Muscle of leg (tissue), 11 donors: Measurements from ENCODE around the gene C3orf22. TPM values are rescaled to one million over a fixed set of nuclear protein-coding genes. Genes with fewer than 3 reads are reported as not detected.
"Not testable (repeated sequence)": the region's sequence is repeated elsewhere in the genome, so short reads cannot be mapped to it uniquely, and the experiment has no call there.

ENCODE experiments used
- DNase-seq: peaks from one replicate; pipeline ENCODE4 v3.0.0; 2013
- H3K27ac ChIP-seq: one replicate; pipeline ENCODE4 v1.5.1; 2013; ENCODE audit warnings: mild to moderate bottlenecking, low read length, control low read depth
- H3K27me3 ChIP-seq: one replicate; pipeline ENCODE4 v1.6.1; 2013; ENCODE audit warnings: low read length; ENCODE audit not compliant: control insufficient read depth, insufficient read depth
- H3K36me3 ChIP-seq: one replicate; pipeline ENCODE4 v1.6.1; 2013; ENCODE audit warnings: low read length; ENCODE audit not compliant: control insufficient read depth, insufficient read depth
- H3K4me1 ChIP-seq: one replicate; pipeline ENCODE4 v1.6.1; 2013; ENCODE audit warnings: low read length; ENCODE audit not compliant: control insufficient read depth, insufficient read depth
- H3K4me3 ChIP-seq: one replicate; pipeline ENCODE4 v1.5.1; 2013; ENCODE audit warnings: low read length, control low read depth
- H3K9me3 ChIP-seq: replicated peaks from 2 replicates; pipeline ENCODE4 v1.6.1; 2013; ENCODE audit warnings: low read depth, low read length; ENCODE audit not compliant: control insufficient read depth
- WGBS: methylation state at CpG from one replicate; pipeline ENCODE4 v1.1.5; 2013; ENCODE audit warnings: missing lambda C conversion rate; ENCODE audit not compliant: insufficient coverage; 5-methylcytosine and 5-hydroxymethylcytosine counted together
- polyA plus RNA-seq, 8 donors: library from polyadenylated mRNA; unstranded; fragments of 120-200 nt; gene quantifications; one replicate each; pipeline versions ENCODE4 v1.2.1 to v1.2.3, GENCODE V29; 2013; ENCODE audit warnings: inconsistent platforms in 1 of 8, low replicate concordance in 1 of 8; ENCODE audit not compliant: insufficient read length in 8 of 8, insufficient read depth in 1 of 8
- total RNA-seq: library from RNA; stranded (reverse); fragments of 120-200 nt; gene quantifications from one replicate; pipeline ENCODE4 v1.2.4, GENCODE V29; 2013

C3orf22 gene
- total and polyA plus RNA-seq, 9 donors = 0.04 to 0.35 TPM; not detected in 7

- 67% methylated on average over 1 of the region's 3 CpGs for WGBS
- Histone ChIP-seq H3K36me3 (no peaks in the 10 kb centered on the region), H3K9me3 (no peaks in the 10 kb centered on the region), H3K27ac (no peak overlapping the region), H3K4me1 (peaks cover 23% of the 10 kb centered on the region), H3K27me3 (peaks cover 29% of the 10 kb centered on the region), H3K4me3 (no peak overlapping the region)
- DNase-seq = no peak
These were observed 22.6 kb downstream of the C3orf22 start for GRCh38 chr3:126536126-126536525.

GRCh38 chr3:126535636-126536035 is 23.1 kb downstream of the C3orf22 start:
- peaks cover 18% of the 10 kb centered on the region for H3K4me1 ChIP-seq
- H3K27ac ChIP-seq = no peak overlapping the region
- H3K36me3 ChIP-seq = no peaks in the 10 kb centered on the region
- no peak overlapping the region for H3K4me3 ChIP-seq
- DNase-seq = no peak
- H3K9me3 ChIP-seq = no peaks in the 10 kb centered on the region
- H3K27me3 ChIP-seq = peaks cover 25% of the 10 kb centered on the region

GRCh38 chr3:126534716-126535115 is 24.0 kb downstream of the C3orf22 start:
- peaks cover 22% of the 10 kb centered on the region for H3K27me3 ChIP-seq
- H3K27ac ChIP-seq, H3K36me3 ChIP-seq, H3K4me3 ChIP-seq, H3K9me3 ChIP-seq, DNase-seq: not testable (repeated sequence)
- H3K4me1 ChIP-seq = peaks cover 12% of the 10 kb centered on the region
- WGBS = 71% methylated on average over 4 of the region's 7 CpGs

- H3K27me3 ChIP-seq = peaks cover 23% of the 10 kb centered on the region
- no peak overlapping the region for H3K4me3 ChIP-seq
- H3K36me3 ChIP-seq = no peaks in the 10 kb centered on the region
- H3K9me3 ChIP-seq = no peaks in the 10 kb centered on the region
- peaks cover 7% of the 10 kb centered on the region for H3K4me1 ChIP-seq
- H3K27ac ChIP-seq = no peak overlapping the region
- DNase-seq = no peak
These were observed 25.2 kb downstream of the C3orf22 start for GRCh38 chr3:126533506-126533905.

GRCh38 chr3:126531051-126531330 is 27.7 kb downstream of the C3orf22 start:
- H3K36me3 ChIP-seq = no peaks in the 10 kb centered on the region
- H3K4me1 ChIP-seq = peaks cover 2% of the 10 kb centered on the region
- no peak for DNase-seq
- H3K27ac ChIP-seq = no peak overlapping the region
- no peak overlapping the region for H3K4me3 ChIP-seq
- WGBS = 95% methylated on average over 5 of the region's 6 CpGs
- no peaks in the 10 kb centered on the region for H3K9me3 ChIP-seq
- H3K27me3 ChIP-seq = peaks cover 21% of the 10 kb centered on the region

GRCh38 chr3:126530171-126531050 is 28.3 kb downstream of the C3orf22 start:
- Histone ChIP-seq H3K4me3 (no peak overlapping the region), H3K4me1 (peaks cover 2% of the 10 kb centered on the region), H3K27ac (no peak overlapping the region), H3K36me3 (no peaks in the 10 kb centered on the region), H3K27me3 (peaks cover 16% of the 10 kb centered on the region), H3K9me3 (no peaks in the 10 kb centered on the region)
- peak; percentile 63 for DNase-seq
- WGBS = 67% methylated on average over 15 of the region's 18 CpGs

- WGBS = 63% methylated on average over 5 of the region's 7 CpGs
- H3K27ac ChIP-seq = no peak overlapping the region
- peaks cover 15% of the 10 kb centered on the region for H3K27me3 ChIP-seq
These were observed 29.1 kb downstream of the C3orf22 start for GRCh38 chr3:126529585-126530170.

GRCh38 chr3:126528800-126529541 is 29.8 kb downstream of the C3orf22 start:
- no peaks in the 10 kb centered on the region for H3K9me3 ChIP-seq
- H3K36me3 ChIP-seq = no peaks in the 10 kb centered on the region
- DNase-seq = no peak
- no peak overlapping the region for H3K27ac ChIP-seq
- WGBS = 62% methylated on average over 7 of the region's 14 CpGs
- H3K4me3 ChIP-seq = no peak overlapping the region
- H3K4me1 ChIP-seq = peaks cover 8% of the 10 kb centered on the region
- H3K27me3 ChIP-seq = peaks cover 15% of the 10 kb centered on the region

More at GRCh38 chr3:126529585-126530170, 29.1 kb downstream of the C3orf22 start:
- H3K36me3 ChIP-seq = no peaks in the 10 kb centered on the region
- no peaks in the 10 kb centered on the region for H3K9me3 ChIP-seq
- DNase-seq = no peak
- no peak overlapping the region for H3K4me3 ChIP-seq
- H3K4me1 ChIP-seq = peaks cover 4% of the 10 kb centered on the region

GRCh38 chr3:126528419-126528799 is 30.3 kb downstream of the C3orf22 start:
- Histone ChIP-seq H3K4me3 (no peak overlapping the region), H3K27ac (no peak overlapping the region), H3K4me1 (peaks cover 13% of the 10 kb centered on the region), H3K36me3 (no peaks in the 10 kb centered on the region), H3K9me3 (no peaks in the 10 kb centered on the region), H3K27me3 (peaks cover 21% of the 10 kb centered on the region)
- WGBS = 41% methylated on average over 2 of the region's 5 CpGs
- no peak for DNase-seq

- Histone ChIP-seq H3K4me3 (no peak overlapping the region), H3K27ac (no peak overlapping the region), H3K27me3 (peaks cover 28% of the 10 kb centered on the region), H3K36me3 (no peaks in the 10 kb centered on the region), H3K4me1 (peaks cover 13% of the 10 kb centered on the region), H3K9me3 (no peaks in the 10 kb centered on the region)
- no peak for DNase-seq
- 54% methylated on average over 6 of the region's 6 CpGs for WGBS
These were observed 31.1 kb downstream of the C3orf22 start for GRCh38 chr3:126527455-126528211.
